Activated T-helper 1 cell treated with anti-CD3 and anti-CD28 coated beads, Interleukin-2, amount 50 U/mL, for 16 hours (primary cell): ENCODE measurements around the gene NEK8.
A peak's percentile ranks its signal among the peaks of the same experiment; 100 is the strongest.

Experiments used
- DNase-seq, 2 donors: peaks; one replicate each; pipeline ENCODE4 v3.0.0-alpha.2; 2020; ENCODE audit warnings: low read depth in 1 of 2, low spot score in 1 of 2

NEK8 gene

DNA sequence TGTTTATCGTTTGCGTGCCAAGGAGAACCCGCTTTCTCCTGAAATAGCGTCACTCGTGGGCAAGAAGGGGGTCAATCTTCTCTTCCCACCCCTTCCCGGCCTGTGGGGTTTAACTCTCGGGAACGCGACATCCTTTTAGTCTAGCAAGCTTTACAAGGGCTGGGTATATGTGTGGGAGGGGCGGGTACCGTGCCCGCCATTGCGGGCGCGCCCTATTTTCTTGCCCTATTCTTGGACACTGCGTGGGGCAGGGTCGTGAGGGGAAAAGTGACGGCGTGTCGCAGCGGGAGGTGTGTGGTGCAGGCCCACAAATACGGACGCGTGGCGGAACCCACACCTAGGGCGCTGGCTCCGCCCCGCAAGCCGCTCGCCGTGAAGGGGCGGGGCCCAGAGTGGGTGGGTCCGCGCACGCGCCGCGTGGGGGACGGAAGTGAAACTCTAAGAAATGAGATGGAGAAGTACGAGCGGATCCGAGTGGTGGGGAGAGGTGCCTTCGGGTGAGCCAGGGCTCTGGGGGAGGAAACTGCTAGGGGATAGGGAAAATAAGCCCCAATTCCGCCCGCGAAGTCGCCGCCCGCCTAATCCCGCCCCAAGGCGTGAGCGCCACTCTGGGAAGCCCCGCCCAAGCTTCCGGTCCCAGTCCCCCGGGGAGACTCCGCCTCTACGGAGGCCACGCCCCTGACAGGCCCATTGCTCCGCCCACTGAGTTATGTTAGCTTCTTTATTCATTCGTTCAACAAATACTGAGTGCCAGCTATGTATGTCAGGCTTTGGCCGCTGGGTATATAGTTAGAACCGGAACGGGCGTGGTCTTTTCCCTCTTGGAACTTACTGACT, at the start of gene NEK8:
Gene NEK8, plus strand, starts transcription at position 425 of the 837 bp plus-strand sequence. Its CDS starts 26 bp downstream, at position 451.
- peak; percentile 94 to 96 for DNase-seq

DNA sequence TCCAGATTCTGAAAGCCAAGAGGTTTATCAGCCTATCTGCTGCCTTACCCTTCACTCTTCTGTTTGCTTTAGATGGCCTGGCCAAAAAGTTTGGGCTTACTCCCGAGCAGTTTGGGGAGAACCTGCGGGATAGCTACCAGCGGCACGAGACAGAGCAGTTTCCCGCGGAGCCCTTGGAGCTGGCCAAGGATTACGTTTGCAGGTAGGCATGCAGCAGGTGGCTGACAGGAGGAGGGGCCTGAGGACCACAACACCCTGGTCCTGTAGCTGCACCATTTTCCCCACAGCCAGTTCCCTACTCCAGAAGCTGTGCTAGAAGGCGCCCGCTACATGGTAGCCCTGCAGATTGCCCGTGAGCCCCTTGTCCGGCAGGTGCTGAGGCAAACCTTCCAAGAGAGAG, 45.9 kb upstream of the NEK8 start:
- DNase-seq: no peak

DNA sequence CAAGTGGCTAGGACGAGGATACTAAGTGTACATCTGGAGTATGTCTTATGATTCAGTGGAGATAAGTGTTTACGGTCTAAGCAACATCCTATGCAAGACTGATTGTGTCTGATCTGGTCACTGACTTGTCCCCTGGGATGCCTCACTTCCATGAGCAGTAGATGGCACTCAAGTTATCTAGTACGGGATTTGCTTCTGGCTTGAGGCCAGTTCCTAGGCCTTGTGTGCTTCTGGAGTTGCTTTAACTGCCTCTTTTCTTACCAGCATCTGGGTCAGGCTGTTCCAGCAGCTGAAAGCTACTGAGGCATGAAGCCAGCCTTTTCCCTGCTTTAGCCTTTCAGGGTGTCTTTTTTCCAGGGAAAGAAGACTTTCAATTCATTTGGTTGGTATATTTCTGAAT, 43.6 kb upstream of the NEK8 start:
- DNase-seq: no peak

DNA sequence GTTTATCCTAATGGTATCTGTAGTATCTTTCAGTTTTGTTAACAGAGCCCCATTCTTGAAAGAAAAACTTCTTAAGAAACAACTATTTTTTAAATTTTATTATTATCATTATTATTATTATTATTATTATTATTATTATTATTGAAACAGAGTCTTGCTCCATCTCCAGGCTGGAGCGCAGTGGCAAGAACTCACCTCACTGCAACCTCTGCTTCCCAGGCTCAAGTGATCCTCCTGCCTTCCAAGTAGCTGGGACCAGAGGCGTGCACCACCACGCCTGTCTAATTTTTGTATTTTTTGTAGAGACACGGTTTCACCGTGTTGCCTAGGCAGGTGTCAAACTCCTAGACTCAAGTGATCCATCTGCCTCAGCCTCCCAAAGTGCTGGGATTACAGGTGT, 43.2 kb upstream of the NEK8 start:
- no peak for DNase-seq

DNA sequence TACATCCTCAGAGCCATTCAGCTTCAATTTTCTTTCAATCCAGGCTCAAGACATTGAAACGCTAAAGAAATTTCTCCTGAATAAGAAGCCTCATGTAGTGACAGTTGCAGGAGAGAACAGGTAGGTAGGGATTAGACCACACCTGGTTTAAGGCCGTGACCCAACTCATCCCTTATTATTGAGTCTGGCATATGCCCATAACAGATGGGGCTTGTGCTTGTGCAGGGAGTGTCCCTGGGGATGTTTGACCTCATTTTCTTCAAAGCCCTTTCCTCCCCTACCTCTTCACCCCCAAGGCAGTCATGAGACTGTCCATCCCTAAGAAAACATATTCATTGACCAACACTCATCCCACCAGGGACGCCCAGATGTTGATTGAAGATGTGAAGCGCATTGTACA, 42.3 kb upstream of the NEK8 start:
- DNase-seq: no peak

DNA sequence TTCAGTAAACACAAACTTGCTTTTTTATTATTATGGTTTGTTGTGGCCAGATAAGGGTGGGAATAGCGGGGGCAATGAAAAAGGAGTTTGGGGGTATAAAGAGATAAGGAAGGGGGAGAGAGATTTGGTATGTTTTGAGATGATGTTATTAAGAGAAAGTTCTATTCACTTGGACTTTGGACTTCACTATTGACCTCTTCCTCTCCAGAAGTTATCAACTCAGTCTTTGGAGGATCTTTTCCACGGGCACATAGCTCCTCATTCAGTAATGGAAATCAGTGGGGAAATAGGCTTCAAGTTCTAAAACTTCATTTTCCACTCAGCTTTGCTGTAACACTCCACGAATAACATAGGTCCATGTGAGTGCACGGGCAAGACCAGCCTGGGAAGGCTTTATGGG, 40.1 kb upstream of the NEK8 start:
- DNase-seq: no peak

DNA sequence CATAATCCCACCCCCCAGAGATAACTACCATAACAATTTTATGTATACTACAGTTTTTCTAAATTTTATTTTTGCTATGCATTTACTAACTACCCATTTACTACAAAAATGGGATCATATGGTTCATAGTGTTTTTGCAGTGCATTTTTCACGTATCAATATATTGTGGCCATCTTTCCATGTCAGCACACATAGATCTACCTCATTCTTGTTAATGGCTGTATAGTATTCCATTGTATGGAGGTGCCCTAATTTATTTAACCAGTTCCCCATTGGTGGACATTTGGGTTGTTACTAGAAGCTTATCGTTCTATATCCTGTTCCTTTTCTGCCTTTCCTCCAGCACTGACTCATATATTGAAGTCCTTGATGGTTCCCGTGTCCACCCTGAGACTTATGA, 39.6 kb upstream of the NEK8 start:
- DNase-seq: no peak

DNA sequence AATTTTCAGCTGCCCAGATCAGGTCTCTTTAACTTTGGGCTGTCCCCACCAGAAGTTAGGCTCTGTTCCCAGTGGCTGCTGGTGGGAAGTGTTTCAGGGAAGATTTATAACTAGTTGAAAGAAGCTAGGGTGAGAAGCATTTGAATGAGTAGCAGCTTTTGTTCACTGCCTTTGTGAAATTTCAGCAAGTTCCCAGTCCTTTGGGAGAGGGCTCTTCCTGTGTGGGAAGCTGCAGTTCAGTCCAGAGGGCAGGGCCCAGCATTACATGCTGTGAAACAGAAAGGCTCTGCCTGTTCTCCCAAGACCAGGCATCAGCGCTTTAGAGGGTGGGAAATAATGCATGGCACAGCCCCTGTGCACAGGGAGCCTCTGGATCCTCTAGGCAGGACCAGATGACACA, 34.7 kb upstream of the NEK8 start:
- DNase-seq: no peak

DNA sequence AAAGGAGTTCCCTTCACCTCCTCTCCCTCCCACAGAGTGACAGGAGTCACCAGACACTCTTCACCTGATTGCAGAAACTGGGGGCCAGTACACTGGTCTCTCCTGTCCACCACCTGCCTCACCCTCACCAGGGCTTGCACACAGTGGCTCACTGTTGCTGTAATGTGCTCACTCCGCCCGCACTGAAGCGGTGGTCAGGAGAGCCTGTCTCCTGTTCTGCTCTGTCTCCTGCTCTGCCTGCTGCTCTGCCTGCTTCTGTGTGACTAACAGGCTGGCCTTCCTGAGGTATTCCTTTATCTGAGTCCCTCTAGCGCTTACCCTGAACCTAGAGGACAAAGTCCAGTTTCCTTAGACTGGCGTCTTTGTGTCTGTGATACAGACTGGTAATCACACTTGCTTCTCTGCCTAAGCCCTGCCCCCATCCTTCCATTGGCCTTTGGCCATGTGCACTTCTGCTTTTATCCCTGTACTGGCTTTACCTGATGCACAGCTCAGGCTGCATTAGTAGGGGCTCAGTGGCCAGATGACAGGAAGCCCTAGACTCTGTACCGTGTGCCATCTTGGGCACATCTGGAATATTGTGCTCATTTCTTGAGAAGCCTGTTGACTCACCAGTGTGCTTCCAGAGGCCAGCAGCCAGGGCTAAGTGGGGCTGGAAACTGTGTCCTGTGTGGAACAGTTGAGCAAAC, 30.2 kb upstream of the NEK8 start:
- DNase-seq: no peak

DNA sequence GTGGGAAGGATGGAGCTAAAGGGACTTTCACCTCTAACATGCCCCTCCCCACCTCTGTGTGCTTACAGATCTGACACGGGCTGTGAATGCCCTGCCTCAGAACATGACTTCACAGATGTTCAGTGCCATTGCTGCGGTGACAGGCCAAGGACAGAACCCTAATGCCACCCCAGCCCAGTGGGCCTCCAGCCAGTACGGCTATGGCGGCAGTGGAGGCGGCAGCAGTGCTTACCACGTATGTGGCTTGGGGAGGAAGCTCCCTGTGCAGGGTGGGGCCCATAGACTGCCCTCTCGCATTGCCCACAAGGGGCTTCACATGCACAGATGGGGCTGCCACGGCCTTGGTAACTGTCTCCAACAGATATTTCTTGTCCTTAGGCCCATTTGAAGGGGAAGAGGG, 28.3 kb upstream of the NEK8 start:
- DNase-seq: no peak

DNA sequence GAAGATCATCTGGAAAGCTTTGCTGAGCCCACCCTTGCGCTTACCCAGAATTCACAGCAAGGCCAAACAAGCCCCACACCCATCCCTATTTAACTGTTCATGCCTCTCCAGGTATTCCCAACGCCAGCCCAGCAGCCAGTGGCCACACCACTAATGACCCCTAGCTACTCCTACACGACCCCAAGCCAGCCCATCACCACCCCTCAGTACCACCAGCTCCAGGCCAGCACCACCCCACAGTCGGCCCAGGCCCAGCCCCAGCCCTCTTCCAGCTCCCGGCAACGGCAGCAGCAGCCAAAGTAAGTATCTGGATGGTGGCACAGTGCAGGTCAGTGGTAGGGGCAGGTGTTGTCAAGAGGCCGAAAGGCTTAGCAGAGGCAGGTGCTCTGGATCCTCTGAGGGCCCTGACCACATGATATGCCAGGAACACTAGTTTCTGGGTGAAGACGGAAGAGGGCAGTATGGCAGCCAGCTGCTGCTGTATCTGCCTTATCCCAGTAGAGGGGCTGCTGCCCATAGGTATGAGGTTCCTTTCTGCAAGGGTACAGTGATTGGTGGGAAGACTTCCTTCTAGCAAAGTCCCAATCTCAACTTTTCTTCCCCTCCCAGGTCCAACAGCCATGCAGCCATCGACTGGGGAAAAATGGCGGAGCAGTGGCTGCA, 27.6 kb upstream of the NEK8 start:
- DNase-seq: no peak

DNA sequence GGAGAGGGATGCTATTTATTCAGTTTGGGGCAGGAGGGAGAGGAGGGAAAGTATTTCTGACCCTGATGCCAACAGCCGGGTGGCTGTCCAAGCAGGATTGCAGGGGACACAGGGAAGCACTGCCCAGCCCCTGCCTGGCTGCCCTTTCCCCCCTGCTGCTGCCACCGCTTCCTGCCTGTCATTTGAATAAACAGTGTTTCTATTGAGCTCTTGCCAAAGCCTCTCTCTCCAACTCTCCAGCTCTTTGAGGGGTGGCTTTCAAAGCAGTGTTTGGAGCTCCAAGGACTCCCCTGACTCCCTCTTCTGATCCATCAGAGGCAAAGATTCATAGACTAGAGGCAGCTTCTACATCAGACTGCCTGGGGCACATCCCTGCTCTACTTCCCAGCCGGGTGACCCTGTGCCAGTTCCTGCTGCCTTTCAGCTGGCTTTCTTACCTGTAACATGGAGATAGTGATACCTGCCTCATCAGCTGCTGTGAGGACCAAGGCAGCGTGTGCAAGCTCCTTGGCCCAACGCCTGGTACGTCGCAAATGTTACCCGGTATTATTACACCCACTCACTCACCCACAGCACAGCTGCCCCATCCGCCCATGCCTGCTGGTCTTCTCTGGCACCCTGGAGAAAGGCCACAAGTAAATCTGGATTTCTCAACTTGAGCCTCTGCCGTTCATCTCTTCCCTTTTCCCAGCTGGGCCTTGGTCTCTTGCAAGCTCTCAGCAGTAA, 26.4 kb upstream of the NEK8 start:
- no peak for DNase-seq

DNA sequence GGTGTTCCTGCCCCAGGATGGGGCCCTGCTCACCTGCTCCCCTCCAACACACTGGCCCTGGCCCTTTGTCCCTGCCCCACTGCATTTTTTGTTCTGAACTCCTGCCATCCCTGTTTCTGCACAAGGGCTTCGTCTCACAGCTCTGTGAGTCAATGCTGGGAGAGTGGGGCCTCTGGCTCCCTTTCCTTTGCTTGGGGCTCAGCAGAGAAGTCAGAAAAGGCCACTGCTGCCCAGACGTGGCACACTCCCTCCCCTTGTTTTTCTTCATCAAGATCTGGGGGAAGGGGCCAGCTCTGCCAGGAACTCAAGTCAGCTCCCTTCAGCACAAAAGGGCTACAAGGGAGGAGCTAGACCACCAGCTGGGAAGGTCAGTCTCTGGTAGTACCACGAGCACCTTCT, 25.8 kb upstream of the NEK8 start:
- DNase-seq: no peak

DNA sequence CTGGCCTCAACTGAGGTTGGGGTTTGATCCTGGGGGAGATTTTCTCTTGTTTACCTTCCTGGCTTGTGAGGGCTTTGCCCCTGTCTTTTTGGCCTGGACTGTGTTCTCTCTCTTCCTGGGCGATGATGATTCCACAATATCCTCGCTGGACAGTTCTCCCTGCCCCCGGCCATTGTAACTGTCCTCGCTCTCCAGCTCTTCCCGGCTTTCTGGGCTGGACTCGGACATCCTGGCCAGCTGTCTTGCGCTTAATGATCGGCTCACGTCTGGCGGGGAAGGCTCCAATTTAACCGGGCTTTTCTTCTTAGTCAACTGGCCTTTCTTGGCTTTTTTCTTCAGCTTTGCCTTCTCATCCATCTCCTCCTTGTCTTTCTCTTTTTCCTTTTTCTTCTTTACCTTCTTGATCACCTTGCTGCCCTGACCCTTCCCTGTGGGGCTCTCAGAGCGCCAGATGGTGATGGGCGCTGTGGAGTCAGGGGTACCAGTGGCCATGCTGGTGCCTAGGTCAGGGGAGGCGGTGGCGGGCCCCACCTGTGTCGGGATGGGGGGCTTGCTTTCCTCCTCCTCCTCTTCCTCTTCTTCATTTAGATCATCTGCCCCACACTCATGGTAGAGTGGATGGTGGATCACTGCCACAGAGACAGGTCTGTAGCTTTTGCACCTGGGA, 24.9 kb upstream of the NEK8 start:
- DNase-seq: no peak

DNA sequence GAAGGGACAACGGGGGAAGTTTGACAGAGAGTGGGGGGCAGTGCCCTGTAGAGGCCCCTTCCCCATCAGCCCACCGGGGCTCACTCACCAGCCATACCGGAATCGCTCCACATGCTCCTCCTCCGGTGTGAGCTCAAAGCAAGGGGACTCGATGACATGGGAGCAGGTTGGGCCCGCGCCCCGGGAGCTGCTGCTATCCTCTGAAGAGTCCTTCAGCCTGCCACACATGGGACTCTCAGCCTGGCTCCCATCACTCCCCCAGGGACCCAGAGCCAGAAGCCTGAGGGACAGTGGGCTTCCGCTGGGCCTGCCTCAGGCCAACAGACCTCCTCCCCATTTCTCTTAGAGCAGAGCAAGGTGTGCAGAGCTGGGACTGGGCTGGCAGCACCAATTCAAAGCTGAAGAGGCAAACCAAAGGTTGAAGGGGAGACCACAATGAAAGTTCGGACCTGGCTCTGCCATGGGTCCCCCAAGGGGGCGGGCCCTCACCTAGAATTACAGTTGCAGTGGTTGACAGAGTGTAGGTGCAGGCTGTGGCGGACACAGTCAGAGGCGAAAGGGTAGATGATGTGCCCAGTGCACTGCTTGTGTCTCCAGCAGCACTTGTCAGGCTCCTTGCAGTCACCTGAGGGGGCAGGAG, 24.2 kb upstream of the NEK8 start:
- DNase-seq: no peak

DNA sequence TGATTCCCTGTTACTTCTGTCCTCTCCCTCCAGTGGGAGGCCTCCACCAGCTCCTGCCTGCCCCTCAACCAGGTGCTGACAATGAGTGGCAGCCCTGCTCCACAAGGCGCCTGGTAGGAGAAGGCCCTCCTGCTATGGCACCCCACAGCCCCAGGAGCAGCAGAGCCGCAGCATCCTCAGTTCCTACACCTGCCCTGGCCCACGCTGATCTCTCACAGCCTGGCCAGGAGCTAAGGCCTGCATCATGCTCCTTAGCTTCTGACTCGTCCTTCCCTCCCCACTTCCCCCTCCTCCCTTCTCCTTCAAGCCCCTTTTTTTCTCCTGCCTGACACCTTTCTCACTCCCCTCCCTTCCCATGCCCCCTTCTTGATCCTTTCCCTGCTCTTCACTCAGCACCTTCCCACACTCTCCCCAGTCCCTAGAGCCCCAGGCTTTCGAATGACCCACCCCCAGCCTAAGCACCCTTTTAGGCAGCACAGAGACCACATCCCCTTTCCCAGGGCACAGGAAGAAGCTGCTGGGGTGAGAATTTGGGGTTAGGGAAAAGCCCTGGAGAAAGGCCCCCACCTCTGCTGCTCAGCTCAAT, 23.4 kb upstream of the NEK8 start:
- no peak for DNase-seq

DNA sequence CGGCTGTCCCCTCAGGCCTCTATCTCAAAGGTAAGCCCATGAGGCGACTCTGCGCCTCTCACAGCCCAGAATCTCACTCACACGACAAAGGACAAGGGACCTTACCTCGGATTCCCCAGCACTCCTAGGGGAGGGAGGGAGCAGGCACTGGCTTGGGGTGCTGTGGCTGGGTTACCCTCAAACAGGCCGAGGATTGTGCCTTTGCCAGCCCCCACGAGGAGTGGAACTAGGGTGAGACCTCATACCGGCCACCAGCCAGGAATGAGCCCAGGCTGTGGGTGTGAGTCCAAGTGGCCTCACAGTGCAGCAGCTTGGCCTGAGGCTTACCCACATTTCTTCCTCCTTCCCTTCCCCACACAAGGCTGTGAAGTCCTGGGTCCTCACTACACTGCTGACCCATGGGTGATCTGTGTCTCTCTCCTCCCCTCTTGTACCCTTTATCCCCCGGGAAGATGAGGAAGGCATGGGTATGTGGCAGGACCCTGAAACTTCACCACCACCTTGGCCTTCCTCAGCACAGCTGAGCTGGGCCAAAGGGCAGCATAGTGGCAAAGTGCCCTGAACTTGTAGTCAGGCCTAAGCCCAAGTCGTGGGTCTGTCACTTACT, 22.8 kb upstream of the NEK8 start:
- no peak for DNase-seq

DNA sequence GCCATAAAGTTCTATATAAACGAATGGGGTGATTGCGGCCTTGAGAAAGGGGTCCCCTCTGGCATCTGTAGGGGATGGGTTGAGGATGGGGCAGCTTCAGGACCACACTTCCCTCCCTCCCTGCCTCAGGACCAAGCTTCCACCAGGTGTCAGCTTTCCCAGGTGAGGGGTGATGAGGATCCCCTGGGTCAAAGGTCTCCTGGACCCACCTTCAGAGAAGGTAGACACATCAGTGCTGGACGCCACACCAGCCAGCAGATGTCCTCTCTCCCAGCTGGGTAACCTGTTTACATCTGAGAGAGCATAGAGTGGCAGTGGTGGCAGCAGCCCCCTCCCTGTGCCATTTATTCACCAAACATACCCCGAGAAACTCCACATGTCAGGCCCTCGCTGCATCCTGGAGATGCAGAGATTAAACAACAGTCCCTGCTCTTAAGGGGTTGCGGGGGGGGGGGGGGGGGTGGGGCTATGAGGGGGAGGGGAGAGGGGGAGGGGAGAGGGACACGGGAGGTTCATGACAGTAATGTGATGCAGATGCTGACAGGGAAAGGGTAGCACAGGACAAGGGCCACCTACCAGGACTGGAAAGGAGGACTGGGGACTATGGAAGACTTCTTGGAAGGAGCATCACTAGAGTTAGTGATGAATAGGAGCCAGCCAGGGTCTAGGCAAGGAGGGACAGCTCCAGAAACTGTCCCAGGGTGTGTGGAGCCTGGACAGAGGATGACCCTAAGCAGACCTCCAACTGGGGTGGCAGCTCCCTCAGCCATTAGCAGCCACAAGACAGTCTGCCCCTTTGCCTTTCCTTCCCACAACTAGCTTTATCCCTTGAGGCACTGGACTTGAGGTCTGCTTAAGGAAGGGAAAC, 21.9 kb upstream of the NEK8 start:
- DNase-seq: no peak

DNA sequence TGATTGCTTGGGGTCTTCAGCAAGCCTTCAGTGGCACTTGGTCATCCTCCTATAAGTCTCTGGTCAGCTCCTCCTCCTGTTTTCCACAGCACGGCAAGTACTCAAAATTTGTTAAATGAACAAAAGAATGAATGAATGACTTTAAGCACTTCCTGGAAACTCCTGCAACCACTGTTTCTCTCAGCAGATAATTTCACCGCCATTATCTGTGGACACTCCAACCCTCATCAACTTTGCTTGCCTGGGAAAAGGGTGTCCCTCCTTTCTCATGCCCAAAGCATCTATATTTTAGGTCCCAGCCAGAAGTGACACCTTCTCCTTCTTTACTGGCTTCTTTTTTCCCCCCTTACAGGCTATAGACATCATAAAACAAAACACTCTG, 21.3 kb upstream of the NEK8 start:
- DNase-seq: no peak
